Sigmoid colon (tissue), 7 donors: ENCODE results near the gene ZBTB34. TPM values are rescaled to one million over a fixed set of nuclear protein-coding genes. Genes with fewer than 3 reads are reported as not detected.

Experiments used
- DNase-seq: peaks from one replicate; pipeline ENCODE4 v3.0.0-alpha.2; 2019
- H3K27ac ChIP-seq, 4 donors: fragments of 200-600 bp; sonication (generic); one replicate each; pipeline ENCODE4 v1.5.1; 2016 to 2019; ENCODE audit warnings: mild to moderate bottlenecking in 1 of 4
- H3K27me3 ChIP-seq, 3 donors: fragments of 200-600 bp; sonication (generic); one replicate each; pipeline ENCODE4 v1.5.1; 2019; ENCODE audit warnings: mild to moderate bottlenecking in 1 of 3
- H3K36me3 ChIP-seq, 4 donors: fragments of 200-600 bp; sonication (generic); one replicate each; pipeline ENCODE4 v1.5.1; 2016 to 2019
- H3K4me1 ChIP-seq, 4 donors: fragments of 200-600 bp; sonication (generic); one replicate each; pipeline ENCODE4 v1.5.1; 2017 to 2019
- H3K4me3 ChIP-seq, 4 donors: fragments of 200-600 bp; sonication (generic); one replicate each; pipeline ENCODE4 v1.5.1; 2017 to 2019; ENCODE audit warnings: mild to moderate bottlenecking in 2 of 4, moderate library complexity in 1 of 4
- H3K9me3 ChIP-seq, 4 donors: fragments of 200-600 bp in 3 of 4; sonication (generic) in 3 of 4; one replicate each; pipeline versions ENCODE4 v1.5.1 to v1.6.1; 2013 to 2019
- EP300 ChIP-seq, 4 donors: sonication (generic); formaldehyde crosslinking; IDR thresholded peaks; one replicate each; pipeline ENCODE4 v1.6.1; 2017; ENCODE audit warnings: antibody characterized with exemption in 4 of 4
- POLR2A ChIP-seq, 2 donors: fragments of 450-650 bp; IDR thresholded peaks; one replicate each; pipeline ENCODE4 v1.6.1; 2016; ENCODE audit warnings: antibody characterized with exemption in 2 of 2, mild to moderate bottlenecking in 2 of 2, moderate library complexity in 2 of 2
- POLR2AphosphoS5 ChIP-seq, 4 donors: sonication (generic); formaldehyde crosslinking; IDR thresholded peaks; one replicate each; pipeline ENCODE4 v1.6.1; 2017; ENCODE audit warnings: antibody characterized with exemption in 4 of 4
- WGBS, 2 donors: extraction: QIAGEN DNeasy Blood & Tissue Kit; methylation state at CpG; one replicate each; pipeline ENCODE4 v1.1.7; 2013; 5-methylcytosine and 5-hydroxymethylcytosine counted together
- intact Hi-C: fragments of 100-400 bp; cut with DNase I; formaldehyde crosslinking; loops from one replicate; pipeline ENCODE4 v1.15.1; 2023
- polyA plus RNA-seq, 3 donors: library from polyadenylated mRNA; stranded (reverse); fragments of 200-250 nt; gene quantifications; one replicate each; pipeline ENCODE4 v1.2.3, GENCODE V29; 2013
- total RNA-seq, 4 donors: library from RNA; depleted of rRNA; stranded (reverse); fragments of >200 nt; gene quantifications; one replicate each; pipeline ENCODE4 v1.1.0, GENCODE V29; 2016
- TF ChIP-seq, protein P1 (sequence below), 4 experiments: fragments of 450-650 bp in 3 of 4; fragments of 200-600 bp in 1 of 4; IDR thresholded peaks; one replicate each; pipeline ENCODE4 v1.5.1; 2016 to 2019; ENCODE audit warnings: antibody characterized with exemption in 4 of 4, mild to moderate bottlenecking in 3 of 4, moderate library complexity in 2 of 4
- donor health status: healthy with polysubstance abuse.
- donor health status: Bipolar disorder and iron deficiency.
- donor health status: healthy.

ZBTB34 gene
- total and polyA plus RNA-seq, 7 donors = 1.4 to 11.4 (median 8.9) TPM

DNA sequence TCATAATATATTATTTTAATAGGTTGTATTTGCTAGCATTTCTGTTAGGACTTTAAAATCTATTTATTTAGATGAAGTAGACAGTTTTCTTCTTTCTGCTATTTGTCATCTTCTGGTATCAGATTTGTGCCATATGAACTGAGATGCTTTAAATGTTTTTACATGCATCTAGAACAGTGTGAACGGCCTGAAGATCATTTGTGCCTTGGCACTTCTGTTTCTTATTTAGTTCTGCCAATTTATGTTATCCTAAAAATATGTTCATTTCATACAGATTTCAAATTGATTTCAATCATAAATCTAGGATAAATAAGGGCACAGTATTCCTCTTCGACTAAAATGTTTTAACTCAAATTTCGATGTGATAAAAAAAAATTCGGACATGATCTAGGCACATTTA is 16.1 kb downstream of the ZBTB34 start:
- no peaks in the 10 kb centered on the region for H3K27me3 ChIP-seq
- no peak for DNase-seq
- 88 to 89% methylated on average over 4 of the region's 4 CpGs for WGBS, 2 donors
- H3K36me3 ChIP-seq = peaks cover 14 to 21% (median 18%) of the 10 kb centered on the region in 4 donors
- no peaks in the 10 kb centered on the region for H3K9me3 ChIP-seq
- intact Hi-C loops = no loop called here
- no peaks in the 10 kb centered on the region for H3K4me1 ChIP-seq
- H3K4me3 ChIP-seq = no peak overlapping the region
- TF ChIP-seq POLR2A (IDR thresholded peaks at IDR 0.05) (no peak), EP300 (IDR thresholded peaks at IDR 0.05) (no peak), POLR2AphosphoS5 (IDR thresholded peaks at IDR 0.05) (no peak)
- TF ChIP-seq, protein P1, sequence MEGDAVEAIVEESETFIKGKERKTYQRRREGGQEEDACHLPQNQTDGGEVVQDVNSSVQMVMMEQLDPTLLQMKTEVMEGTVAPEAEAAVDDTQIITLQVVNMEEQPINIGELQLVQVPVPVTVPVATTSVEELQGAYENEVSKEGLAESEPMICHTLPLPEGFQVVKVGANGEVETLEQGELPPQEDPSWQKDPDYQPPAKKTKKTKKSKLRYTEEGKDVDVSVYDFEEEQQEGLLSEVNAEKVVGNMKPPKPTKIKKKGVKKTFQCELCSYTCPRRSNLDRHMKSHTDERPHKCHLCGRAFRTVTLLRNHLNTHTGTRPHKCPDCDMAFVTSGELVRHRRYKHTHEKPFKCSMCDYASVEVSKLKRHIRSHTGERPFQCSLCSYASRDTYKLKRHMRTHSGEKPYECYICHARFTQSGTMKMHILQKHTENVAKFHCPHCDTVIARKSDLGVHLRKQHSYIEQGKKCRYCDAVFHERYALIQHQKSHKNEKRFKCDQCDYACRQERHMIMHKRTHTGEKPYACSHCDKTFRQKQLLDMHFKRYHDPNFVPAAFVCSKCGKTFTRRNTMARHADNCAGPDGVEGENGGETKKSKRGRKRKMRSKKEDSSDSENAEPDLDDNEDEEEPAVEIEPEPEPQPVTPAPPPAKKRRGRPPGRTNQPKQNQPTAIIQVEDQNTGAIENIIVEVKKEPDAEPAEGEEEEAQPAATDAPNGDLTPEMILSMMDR (IDR thresholded peaks at IDR 0.05) = no peak
- H3K27ac ChIP-seq = no peak overlapping the region

DNA sequence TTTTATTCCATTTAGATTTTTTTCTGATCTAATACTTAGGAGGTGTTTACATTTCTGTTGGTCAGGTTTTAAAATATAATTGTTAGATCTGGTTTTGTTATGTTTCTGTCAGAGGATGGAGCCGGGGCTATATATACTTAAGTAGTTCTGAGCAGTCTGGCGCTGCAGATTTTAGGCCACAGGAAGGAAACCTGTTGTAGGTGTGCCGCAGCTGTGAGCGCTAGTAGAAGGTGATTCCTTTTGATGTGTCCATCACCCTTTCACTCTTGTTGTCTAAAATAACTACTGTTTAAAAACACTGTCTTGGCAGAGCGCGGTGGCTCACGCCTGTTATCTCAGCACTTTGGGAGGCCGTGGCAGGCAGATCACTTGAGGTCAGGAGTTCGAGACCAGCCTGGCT is 17.0 kb downstream of the ZBTB34 start:
- Histone ChIP-seq H3K4me3 (no peak overlapping the region), H3K36me3 (peaks cover 14 to 30% (median 18%) of the 10 kb centered on the region in 4 donors), H3K9me3 (no peaks in the 10 kb centered on the region), H3K27me3 (no peaks in the 10 kb centered on the region), H3K27ac (no peak overlapping the region), H3K4me1 (no peaks in the 10 kb centered on the region)
- TF ChIP-seq, protein P1 (IDR thresholded peaks at IDR 0.05) = no peak
- TF ChIP-seq EP300 (IDR thresholded peaks at IDR 0.05) = no peak
- TF ChIP-seq POLR2AphosphoS5 (IDR thresholded peaks at IDR 0.05) = no peak
- TF ChIP-seq POLR2A (IDR thresholded peaks at IDR 0.05) = no peak
- DNase-seq = no peak
- intact Hi-C loops = no loop called here
- 73 to 91% methylated on average over 9 of the region's 9 CpGs for WGBS, 2 donors

GRCh38 chr9:126879288-126879687 is 18.8 kb downstream of the ZBTB34 start:
- peaks cover 14 to 45% (median 18%) of the 10 kb centered on the region in 4 donors for H3K36me3 ChIP-seq

GRCh38 chr9:126880226-126880946 is 19.9 kb downstream of the ZBTB34 start:
- no peak overlapping the region for H3K4me3 ChIP-seq
- no peak overlapping the region for H3K27ac ChIP-seq
- H3K36me3 ChIP-seq = peaks cover 14 to 47% (median 18%) of the 10 kb centered on the region in 4 donors
- TF ChIP-seq POLR2AphosphoS5 (IDR thresholded peaks at IDR 0.05) = no peak
- no peaks in the 10 kb centered on the region for H3K27me3 ChIP-seq
- intact Hi-C loops = no loop called here
- 95 to 97% methylated on average over 23 of the region's 23 CpGs for WGBS, 2 donors
- H3K9me3 ChIP-seq = no peaks in the 10 kb centered on the region
- H3K4me1 ChIP-seq = no peaks in the 10 kb centered on the region
- no peak for DNase-seq

More at GRCh38 chr9:126879288-126879687, 18.8 kb downstream of the ZBTB34 start:
- H3K27ac ChIP-seq = no peak overlapping the region
- TF ChIP-seq POLR2A (IDR thresholded peaks at IDR 0.05) (no peak), EP300 (IDR thresholded peaks at IDR 0.05) (no peak), POLR2AphosphoS5 (IDR thresholded peaks at IDR 0.05) (no peak)
- TF ChIP-seq, protein P1 (IDR thresholded peaks at IDR 0.05) = no peak
- no peaks in the 10 kb centered on the region for H3K9me3 ChIP-seq
- H3K4me3 ChIP-seq = no peak overlapping the region
- H3K27me3 ChIP-seq = no peaks in the 10 kb centered on the region
- H3K4me1 ChIP-seq = no peaks in the 10 kb centered on the region
- no peak for DNase-seq
- intact Hi-C loops = no loop called here
- 86 to 91% methylated on average over 9 of the region's 9 CpGs for WGBS, 2 donors

GRCh38 chr9:126880947-126881332 is 20.5 kb downstream of the ZBTB34 start:
- no peaks in the 10 kb centered on the region for H3K4me1 ChIP-seq
- H3K9me3 ChIP-seq = no peaks in the 10 kb centered on the region
- H3K27me3 ChIP-seq = no peaks in the 10 kb centered on the region
- H3K36me3 ChIP-seq = peaks cover 14 to 47% (median 20%) of the 10 kb centered on the region in 4 donors
- DNase-seq = no peak
- TF ChIP-seq POLR2AphosphoS5 (IDR thresholded peaks at IDR 0.05) (no peak), EP300 (IDR thresholded peaks at IDR 0.05) (no peak), POLR2A (IDR thresholded peaks at IDR 0.05) (no peak)
- TF ChIP-seq, protein P1 (IDR thresholded peaks at IDR 0.05) = no peak
- 91 to 94% methylated on average over 6 of the region's 6 CpGs for WGBS, 2 donors
- no peak overlapping the region for H3K27ac ChIP-seq
- intact Hi-C loops = no loop called here
- no peak overlapping the region for H3K4me3 ChIP-seq
